HG03575 (cell line): ENCODE results near the gene NUB1.

Experiments used
- ATAC-seq: cut with Tn5 transposase; IDR thresholded peaks from one replicate; pipeline ENCODE4 v1.9.1; 2021; ENCODE audit not compliant: unreplicated experiment, insufficient number of reproducible peaks, low FRiP score; ENCODE audit errors: extremely low read depth

The NUB1 gene

DNA sequence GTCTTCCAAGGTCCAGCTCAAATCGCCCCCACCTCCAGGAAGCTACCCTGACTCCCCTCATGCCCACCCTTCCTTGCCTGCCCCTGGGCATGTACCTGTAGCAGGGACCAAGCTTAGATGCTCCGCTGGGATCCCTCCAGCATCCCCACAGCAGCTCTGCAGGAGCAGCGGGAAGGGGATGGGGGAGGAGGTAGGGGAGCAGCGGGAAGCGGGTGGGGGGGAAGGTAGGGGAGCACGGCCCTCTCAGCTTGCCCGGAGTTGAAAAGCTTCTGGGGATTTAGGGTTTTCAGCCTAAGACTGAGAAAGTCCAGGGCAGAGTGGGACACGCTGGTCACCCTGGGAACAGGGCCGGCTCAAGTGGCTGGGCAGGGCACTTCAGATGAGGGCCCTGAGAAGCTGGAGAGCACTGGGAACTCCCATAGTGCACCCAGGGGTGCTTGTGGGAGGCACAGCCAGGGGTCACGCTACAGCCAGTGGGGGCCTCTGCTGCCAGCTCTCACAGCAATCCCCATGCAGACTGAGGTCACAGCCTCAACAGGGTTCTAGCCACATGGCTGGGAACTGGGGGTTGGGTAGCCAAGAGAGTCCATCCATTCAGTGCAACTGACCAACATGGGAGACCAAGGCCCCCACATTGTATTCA, 54.8 kb downstream of the NUB1 start:
- no peak for ATAC-seq

GRCh38 chr7:151397026-151397425, 55.4 kb downstream of the NUB1 start:
- ATAC-seq: no peak

DNA sequence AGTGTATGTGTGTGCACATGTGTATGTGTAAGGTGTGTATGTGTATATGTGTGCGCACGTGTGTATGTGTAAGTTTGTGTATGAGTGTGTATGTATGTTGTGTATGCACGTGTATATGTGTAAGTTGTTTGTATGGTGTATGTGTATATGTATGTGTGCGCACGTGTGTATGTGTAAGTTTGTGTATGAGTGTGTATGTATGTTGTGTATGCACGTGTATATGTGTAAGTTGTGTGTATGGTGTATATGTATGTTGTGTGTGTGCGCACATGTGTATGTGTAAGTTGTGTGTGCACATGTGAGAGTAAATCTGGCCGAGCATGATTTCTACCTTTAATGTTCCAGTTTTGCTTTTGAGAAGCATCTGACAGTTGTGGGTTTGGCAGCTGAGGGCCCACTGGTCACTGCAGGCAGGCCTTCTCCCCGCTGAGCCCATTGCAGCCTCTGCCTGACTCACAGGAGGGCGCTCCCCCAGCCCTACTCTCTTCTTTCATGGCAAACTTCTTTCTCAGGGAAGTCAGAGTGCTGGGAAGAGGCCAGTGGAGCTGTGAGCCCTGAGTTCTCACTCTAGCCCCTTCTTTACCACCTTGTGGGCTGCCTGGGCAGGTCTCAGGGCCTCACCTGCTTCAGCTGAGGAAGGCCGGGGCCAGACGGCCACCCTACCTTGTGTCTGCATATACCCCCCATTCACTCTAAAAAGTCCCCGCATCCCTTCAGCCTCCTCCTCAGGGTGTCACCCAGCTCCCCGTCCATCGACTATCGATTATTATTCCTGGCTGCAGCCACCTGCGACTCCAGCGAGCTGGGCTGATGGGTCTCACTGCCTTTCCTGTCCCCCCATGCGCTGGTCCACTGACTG, 57.1 kb downstream of the NUB1 start:
- no peak for ATAC-seq

- ATAC-seq: no peak
Measured at GRCh38 chr7:151399305-151399601, 57.6 kb downstream of the NUB1 start.

GRCh38 chr7:151399906-151400305, 58.3 kb downstream of the NUB1 start:
- ATAC-seq: no peak

GRCh38 chr7:151400626-151401315, 59.2 kb downstream of the NUB1 start:
- peak; percentile 62 for ATAC-seq

- ATAC-seq: no peak
Measured at GRCh38 chr7:151402029-151402835, 60.6 kb downstream of the NUB1 start.

GRCh38 chr7:151403764-151404163, 62.2 kb downstream of the NUB1 start:
- ATAC-seq: no peak

GRCh38 chr7:151404216-151405011, 62.8 kb downstream of the NUB1 start:
- ATAC-seq: no peak

DNA sequence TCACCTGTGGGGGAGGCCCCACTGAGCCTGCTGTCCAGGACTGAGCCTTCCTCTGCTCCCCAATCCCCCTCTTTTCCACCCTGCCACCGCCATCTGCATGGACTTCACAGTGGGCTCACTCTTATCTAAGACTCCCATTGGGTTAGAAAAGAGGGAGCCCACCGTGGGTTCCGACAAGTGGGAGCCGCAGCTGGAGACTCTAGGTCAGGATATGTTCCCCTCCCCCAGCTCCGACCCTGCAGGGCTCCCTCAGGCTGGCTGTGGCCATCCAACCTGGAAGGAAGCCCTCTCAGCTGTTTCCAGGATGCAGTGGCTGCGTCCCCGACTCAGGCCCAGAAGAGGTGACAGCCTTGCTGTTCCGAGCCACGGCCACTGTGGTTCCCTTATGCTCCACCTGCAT, 63.4 kb downstream of the NUB1 start:
- no peak for ATAC-seq

DNA sequence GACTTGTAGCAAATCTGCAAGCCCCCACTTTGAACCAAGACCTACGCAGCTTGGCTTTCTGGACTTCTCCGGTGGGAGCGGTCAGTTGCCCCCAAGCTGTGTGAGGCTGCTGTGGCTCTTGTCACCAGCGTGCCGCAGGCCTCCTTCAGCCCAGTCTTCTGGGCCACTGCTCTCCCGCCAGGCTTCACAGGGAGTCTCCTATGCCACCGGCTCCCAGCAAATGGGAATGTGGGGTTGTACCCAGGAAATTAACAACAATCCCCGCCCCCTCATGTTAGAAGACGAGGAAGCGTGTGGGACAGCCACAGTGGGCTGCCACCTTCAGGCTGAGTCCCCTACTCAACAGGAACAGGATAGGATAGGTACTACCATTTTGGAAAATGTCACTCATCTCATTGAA, 64.0 kb downstream of the NUB1 start:
- ATAC-seq: no peak

- no peak for ATAC-seq
Measured at GRCh38 chr7:151406051-151406875, 64.7 kb downstream of the NUB1 start.

- ATAC-seq: no peak
Measured at GRCh38 chr7:151406886-151407583, 65.4 kb downstream of the NUB1 start.

- ATAC-seq: no peak
Measured at GRCh38 chr7:151408498-151408838, 66.9 kb downstream of the NUB1 start.

- no peak for ATAC-seq
Measured at GRCh38 chr7:151408839-151409666, 67.4 kb downstream of the NUB1 start.

DNA sequence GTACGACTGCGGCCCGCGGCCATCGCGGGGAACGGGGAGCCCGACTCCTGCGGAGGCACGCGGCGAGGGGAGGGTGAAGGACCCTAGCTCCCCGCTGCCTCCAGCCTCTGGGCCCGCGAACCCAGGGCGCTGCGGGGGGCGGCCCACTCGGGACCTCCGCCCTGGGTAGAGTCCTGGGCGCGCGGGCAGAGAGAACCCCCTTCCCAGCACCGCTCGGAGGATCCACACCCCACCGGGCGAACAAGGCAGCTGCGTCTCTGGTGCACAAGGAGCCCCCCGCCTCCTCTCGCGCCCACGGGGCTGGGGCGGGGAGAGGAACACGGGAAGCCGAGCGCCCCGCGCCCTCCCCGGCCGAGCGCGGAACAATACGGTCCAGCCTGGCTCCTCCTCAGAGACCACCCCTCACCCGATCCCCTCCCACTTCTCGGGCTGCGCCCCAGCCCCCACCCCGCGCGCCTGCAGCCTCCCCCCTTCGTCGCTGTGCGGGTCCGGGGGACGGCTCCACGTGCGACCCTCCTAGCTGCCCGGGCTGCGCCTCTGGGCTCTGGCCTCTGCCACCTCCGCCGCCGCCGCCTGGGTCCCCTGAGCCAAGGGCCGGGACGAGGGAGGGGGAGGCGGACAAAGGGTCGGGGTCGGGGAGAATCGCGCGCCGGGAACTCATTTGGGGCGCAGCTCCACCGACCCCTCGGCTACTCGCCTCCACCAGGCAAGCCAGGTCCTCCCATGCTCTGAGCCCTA, 68.2 kb downstream of the NUB1 start, which contains the start of gene WDR86:
Gene WDR86 (minus strand): TSS at position 372 of the 738 bp plus-strand sequence. CDS start 449 bp downstream, outside the sequence.
- no peak for ATAC-seq
